BE2C (cell line): ENCODE data around the gene MARK4.

Experiments used
- DNase-seq: peaks from one replicate; pipeline ENCODE4 v3.0.0-alpha.2; 2020
- H3K27me3 ChIP-seq: fragments of 250-450 bp; sonication (Bioruptor Pico); 2 replicates; pipeline ENCODE4 v1.5.1; 2020; ENCODE audit warnings: mild to moderate bottlenecking
- H3K36me3 ChIP-seq: fragments of 250-450 bp; sonication (Bioruptor Pico); 2 replicates; pipeline ENCODE4 v1.5.1; 2020; ENCODE audit warnings: mild to moderate bottlenecking
- H3K4me1 ChIP-seq: fragments of 250-450 bp; sonication (Bioruptor Pico); 2 replicates; pipeline ENCODE4 v1.5.1; 2020
- H3K4me3 ChIP-seq: 2 replicates; pipeline ENCODE4 v1.5.1; 2011; ENCODE audit warnings: low read depth, low read length
- H3K9me3 ChIP-seq: fragments of 250-450 bp; sonication (Bioruptor Pico); 2 replicates; pipeline ENCODE4 v1.5.1; 2020
- TF ChIP-seq, protein P1 (sequence below): IDR thresholded peaks from 2 replicates; pipeline ENCODE4 v1.5.1; 2012; ENCODE audit warnings: mild to moderate bottlenecking, low read depth, low read length

MARK4 gene

DNA sequence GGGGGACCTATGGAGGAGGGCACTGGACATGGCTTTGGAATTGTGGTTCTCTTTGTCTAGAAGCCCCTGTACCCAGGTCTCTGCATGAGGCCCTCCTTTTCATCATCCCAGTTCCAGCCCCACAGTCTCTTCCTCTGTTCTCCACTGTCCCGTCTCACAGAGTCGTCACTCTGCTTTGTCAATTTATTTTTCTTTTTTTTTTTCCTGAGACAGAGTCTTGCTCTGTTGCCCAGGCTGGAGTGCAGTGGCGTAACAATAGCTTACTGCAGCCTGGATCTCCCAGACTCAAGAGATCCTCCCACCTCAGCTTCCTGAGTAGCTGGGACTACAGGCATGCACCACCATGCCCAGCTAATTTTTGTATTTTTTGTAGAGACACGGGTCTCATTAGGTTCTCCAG is 5.2 kb upstream of the MARK4 start:
- Histone ChIP-seq H3K27me3 (no peaks in the 10 kb centered on the region), H3K4me1 (no peaks in the 10 kb centered on the region)

DNA sequence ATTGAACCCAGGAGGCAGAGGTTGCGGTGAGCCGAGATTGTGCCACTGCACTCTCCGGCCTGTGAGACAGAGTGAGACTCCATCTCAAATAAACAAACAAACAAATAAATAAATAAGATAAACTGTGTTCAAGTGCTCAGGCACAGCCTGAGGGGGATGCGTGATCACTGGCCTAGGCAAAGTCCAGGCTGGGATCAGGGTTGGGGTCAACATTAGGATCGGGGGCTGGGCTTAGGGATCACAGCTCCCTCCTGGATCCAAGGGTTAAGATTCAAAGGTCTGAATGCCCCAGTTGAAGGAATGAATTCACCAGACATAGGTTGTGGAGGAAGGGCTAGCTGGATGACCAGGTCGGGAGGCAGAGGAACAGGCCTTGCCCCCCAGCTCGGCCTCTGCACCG is 3.9 kb upstream of the MARK4 start:
- Histone ChIP-seq H3K9me3 (no peaks in the 10 kb centered on the region), H3K4me1 (no peaks in the 10 kb centered on the region)

More for the DNA sequence above, 5.2 kb upstream of the MARK4 start:
- no peak for DNase-seq
- no peak overlapping the region for H3K4me3 ChIP-seq
- TF ChIP-seq, protein P1, sequence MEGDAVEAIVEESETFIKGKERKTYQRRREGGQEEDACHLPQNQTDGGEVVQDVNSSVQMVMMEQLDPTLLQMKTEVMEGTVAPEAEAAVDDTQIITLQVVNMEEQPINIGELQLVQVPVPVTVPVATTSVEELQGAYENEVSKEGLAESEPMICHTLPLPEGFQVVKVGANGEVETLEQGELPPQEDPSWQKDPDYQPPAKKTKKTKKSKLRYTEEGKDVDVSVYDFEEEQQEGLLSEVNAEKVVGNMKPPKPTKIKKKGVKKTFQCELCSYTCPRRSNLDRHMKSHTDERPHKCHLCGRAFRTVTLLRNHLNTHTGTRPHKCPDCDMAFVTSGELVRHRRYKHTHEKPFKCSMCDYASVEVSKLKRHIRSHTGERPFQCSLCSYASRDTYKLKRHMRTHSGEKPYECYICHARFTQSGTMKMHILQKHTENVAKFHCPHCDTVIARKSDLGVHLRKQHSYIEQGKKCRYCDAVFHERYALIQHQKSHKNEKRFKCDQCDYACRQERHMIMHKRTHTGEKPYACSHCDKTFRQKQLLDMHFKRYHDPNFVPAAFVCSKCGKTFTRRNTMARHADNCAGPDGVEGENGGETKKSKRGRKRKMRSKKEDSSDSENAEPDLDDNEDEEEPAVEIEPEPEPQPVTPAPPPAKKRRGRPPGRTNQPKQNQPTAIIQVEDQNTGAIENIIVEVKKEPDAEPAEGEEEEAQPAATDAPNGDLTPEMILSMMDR = no peak
- H3K36me3 ChIP-seq = no peaks in the 10 kb centered on the region
- H3K9me3 ChIP-seq = no peaks in the 10 kb centered on the region

DNA sequence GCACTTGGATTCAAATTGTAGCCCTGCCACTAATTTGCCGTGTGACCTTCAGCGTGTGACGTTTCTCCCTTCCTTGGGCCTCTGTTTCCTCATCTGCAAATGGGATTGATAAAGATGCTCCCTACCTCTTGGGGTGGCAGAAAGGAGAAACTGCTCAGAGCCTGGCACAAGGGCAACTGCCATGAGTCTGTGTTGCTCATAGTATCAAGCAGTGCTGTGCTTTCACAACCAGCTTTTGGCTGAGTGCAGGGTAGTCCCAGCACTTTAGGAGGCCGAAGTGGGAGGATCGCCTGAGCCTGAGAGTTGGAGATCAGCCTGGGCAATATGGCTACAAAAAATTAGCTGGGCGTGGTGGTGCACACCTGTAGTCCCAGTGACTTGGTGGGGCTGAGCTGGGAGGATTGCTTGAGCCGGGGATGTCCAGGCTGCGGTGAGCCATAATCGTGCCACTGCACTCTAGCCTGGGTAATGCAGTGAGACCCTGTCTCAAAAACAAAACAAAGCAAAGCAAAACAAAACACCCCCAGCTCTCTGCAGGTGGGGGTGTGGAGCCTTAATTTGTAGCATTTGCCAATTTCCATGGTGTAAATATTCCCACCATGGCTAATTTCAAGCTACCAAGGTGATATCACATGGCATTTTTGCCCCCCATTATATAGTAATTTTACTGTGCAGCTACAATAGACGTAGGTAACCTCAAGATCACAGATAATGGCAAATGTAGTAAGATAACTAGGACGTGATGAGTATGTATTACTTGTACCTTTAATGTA is 1.6 kb upstream of the MARK4 start:
- DNase-seq = no peak
- H3K4me1 ChIP-seq = no peaks in the 10 kb centered on the region
- H3K36me3 ChIP-seq = 0 out of 2 replicates have a peak, but pooled peaks cover 2% of the 10 kb centered on the region
- H3K9me3 ChIP-seq = no peaks in the 10 kb centered on the region
- H3K27me3 ChIP-seq = no peaks in the 10 kb centered on the region
- TF ChIP-seq, protein P1 = no peak
- no peak overlapping the region for H3K4me3 ChIP-seq

More for the DNA sequence above, 3.9 kb upstream of the MARK4 start:
- no peak for DNase-seq
- TF ChIP-seq, protein P1 = no peak
- Histone ChIP-seq H3K36me3 (no peaks in the 10 kb centered on the region), H3K4me3 (no peak overlapping the region), H3K27me3 (no peaks in the 10 kb centered on the region)

DNA sequence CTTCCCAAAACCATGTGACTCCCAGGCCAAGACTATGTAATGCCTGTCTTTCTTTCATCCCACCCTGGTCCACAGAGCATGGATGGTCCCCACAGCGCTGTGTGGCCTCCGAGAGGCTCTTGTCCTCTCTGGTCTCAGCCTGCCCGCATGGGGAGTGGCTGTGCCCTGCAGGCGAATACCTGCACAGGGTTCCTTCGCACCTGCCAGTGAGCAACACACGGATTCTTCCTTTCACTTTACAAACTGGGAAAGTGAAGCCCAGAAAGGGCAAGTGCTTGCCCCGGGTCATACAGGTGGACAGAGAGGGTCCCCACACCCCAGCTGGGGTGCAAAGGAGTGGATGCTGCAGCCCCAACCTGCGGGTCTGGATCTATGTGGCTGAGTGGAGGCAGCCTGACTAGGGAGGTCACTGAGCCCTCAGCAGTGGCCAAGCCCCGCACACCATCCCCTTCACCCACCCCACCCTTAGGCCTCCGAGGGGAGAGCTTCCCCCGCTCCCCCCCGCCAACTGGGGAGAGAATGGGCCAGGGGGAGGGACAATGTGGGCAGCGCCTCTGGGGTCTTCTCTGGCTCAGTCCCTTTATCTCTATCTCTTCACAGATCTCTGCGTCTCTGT is 747 bp upstream of the MARK4 start:
- H3K4me3 ChIP-seq = peak overlapping the region; percentile 60
- no peaks in the 10 kb centered on the region for H3K4me1 ChIP-seq
- H3K27me3 ChIP-seq = no peaks in the 10 kb centered on the region
- H3K36me3 ChIP-seq = 0 out of 2 replicates have a peak, but pooled peaks cover 2% of the 10 kb centered on the region
- no peaks in the 10 kb centered on the region for H3K9me3 ChIP-seq
- TF ChIP-seq, protein P1 = no peak
- no peak for DNase-seq

DNA sequence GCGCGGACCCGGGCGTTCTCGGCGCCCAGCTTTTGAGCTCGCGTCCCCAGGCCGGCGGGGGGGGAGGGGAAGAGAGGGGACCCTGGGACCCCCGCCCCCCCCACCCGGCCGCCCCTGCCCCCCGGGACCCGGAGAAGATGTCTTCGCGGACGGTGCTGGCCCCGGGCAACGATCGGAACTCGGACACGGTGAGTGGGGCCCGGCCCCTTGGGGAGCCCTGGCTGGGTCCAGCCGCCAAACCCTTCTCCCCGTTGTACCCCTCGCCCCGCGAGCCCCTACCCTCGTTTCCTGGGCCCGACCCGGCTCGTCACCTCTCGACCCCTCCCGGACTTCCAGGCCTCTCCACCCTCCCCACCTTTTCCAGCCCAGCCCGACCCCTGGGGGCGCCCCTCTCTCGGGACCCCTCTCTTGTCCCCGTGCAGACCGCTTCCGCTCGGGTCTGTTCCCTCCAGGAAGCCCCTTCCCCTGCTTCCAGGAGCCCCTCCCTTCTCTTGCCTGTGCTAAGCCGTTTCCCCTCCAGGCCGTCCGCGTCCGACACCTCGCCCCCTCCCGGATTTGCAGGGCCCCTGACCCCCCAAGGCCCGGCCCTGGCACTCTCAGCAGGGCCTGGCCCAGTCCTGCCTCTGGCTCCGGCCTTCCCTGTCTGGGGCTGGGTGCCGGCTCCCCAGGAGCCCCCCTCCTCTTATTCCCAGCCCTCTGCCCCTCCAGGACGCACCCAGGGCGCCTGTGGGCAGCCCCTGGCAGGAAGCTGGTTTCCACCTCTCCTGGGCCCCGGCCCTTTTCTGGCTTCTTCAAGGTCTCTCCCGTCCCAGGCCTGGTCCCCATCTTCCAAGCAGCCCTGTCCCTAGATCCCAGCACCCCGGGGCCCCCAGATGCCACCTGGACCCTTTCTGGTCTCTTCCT is 632 bp downstream of the MARK4 start:
- H3K9me3 ChIP-seq = no peaks in the 10 kb centered on the region
- no peaks in the 10 kb centered on the region for H3K27me3 ChIP-seq
- no peaks in the 10 kb centered on the region for H3K4me1 ChIP-seq
- peak overlapping the region; percentile 74 for H3K4me3 ChIP-seq
- 0 out of 2 replicates have a peak, but pooled peaks cover 2% of the 10 kb centered on the region for H3K36me3 ChIP-seq
- DNase-seq = no peak
- TF ChIP-seq, protein P1 = no peak
